ENCODE results near the gene FHDC1.

GRCh38 chr4:152944666-152945320 lies 8.7 kb downstream of the FHDC1 start:
- TF ChIP-seq CTCF (IDR thresholded peaks at IDR 0.05) (no peak), POLR2A (IDR thresholded peaks at IDR 0.05) (no peak), EP300 (IDR thresholded peaks at IDR 0.05) (no peak)
